GM10248 (cell line): ENCODE results near the gene STX17.

ENCODE experiments used
- CTCF ChIA-PET: fragments of 300-600 bp; sonication (Branson Sonifier 250); formaldehyde crosslinking; extraction: SDS; loops from one replicate; lab custom pipeline; 2021; ENCODE audit warnings: antibody characterized with exemption; lab: Yijun Ruan, JAX
- POLR2A ChIA-PET: fragments of 350-650 bp; sonication (Branson Sonifier 250); formaldehyde crosslinking; extraction: SDS; loops from one replicate; lab custom pipeline; 2020; ENCODE audit warnings: antibody characterized with exemption; lab: Yijun Ruan, JAX
- DNase-seq: peaks from one replicate; pipeline ENCODE4 v3.0.0; 2012; ENCODE audit errors: extremely low spot score
- CTCF ChIP-seq: IDR thresholded peaks from 2 replicates; pipeline ENCODE4 v1.5.1; 2012; ENCODE audit warnings: mild to moderate bottlenecking, low read depth; ENCODE audit errors: extremely low read depth, missing control alignments, control extremely low read depth

The STX17 gene

GRCh38 chr9:99876190-99876589, 30.3 kb upstream of the STX17 start:
- no peak for TF ChIP-seq CTCF
- ChIA-PET CTCF (interaction anchor here (1.2 to 2.5 kb wide), 2 partner anchors 12 to 71 kb away, joined by 3 to 14 read pairs; no protein-coding TSS in a partner anchor), POLR2A (no interaction called here)
- no peak for DNase-seq

DNA sequence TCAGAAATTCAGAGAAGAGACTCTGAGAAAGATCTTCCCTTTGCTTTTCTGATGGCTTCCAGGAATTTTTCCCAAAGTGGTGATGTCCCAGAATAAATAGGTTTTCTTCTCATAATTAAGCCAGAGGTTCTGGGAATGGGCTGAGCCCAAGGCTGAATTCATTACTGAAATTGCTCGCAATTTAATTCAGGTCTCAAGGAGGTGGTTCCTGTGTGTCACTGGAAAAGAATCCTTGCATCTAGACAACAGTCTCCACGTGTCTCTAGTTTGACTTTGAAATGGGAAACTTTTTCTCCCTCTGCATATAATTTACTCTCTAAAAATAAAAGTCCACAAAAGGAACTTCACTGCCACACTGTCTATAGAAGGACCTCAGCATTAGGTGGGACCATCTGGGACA, 27.8 kb upstream of the STX17 start:
- POLR2A ChIA-PET: no interaction called here
- DNase-seq: no peak
- CTCF ChIA-PET: interaction anchor here (1.3 kb wide), 1 partner anchor 27 kb away, joined by 3 read pairs; the partner anchor contains the start of gene STX17
- no peak for TF ChIP-seq CTCF

GRCh38 chr9:99881769-99882168, 24.7 kb upstream of the STX17 start:
- CTCF ChIA-PET: interaction anchor here (1.0 kb wide), 1 partner anchor 25 kb away, joined by 3 read pairs; no protein-coding TSS in a partner anchor
- DNase-seq: no peak
- POLR2A ChIA-PET: no interaction called here
- TF ChIP-seq CTCF: no peak

DNA sequence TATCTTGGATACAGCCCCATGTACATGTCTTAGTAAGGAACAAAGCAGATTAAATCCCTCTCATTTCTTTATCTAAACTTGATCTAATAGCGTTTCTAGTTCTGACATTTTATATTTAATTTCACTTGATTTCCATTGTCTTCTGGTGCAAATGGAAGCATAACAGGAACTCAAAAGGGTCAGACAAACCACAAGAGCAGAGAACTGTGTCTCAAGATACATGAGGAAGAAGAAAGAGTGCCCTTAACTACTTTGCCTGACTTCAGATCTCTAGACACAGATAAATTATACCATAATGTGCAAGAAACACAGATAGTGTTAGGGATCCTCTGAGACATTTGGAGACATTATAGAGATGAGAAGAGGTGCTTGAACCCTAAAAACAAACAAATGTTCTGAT, 20.7 kb upstream of the STX17 start:
- POLR2A ChIA-PET: no interaction called here
- no peak for TF ChIP-seq CTCF
- DNase-seq: no peak
- CTCF ChIA-PET: no interaction called here

- CTCF ChIA-PET: interaction anchor here (1.7 to 2.9 kb wide), 3 partner anchors 13 to 435 kb away, joined by 3 to 14 read pairs (median 6); no protein-coding TSS in a partner anchor
Observed at GRCh38 chr9:99889120-99889519, 17.3 kb upstream of the STX17 start.

GRCh38 chr9:99894826-99895225, 11.6 kb upstream of the STX17 start:
- POLR2A ChIA-PET: no interaction called here
- CTCF ChIA-PET: interaction anchor here (1.2 to 1.3 kb wide), 2 partner anchors 7 to 85 kb away, joined by 3 to 4 read pairs; no protein-coding TSS in a partner anchor
- DNase-seq: no peak
- no peak for TF ChIP-seq CTCF

More at GRCh38 chr9:99889120-99889519, 17.3 kb upstream of the STX17 start:
- POLR2A ChIA-PET: no interaction called here
- DNase-seq: no peak
- TF ChIP-seq CTCF: no peak
